Measurements from ENCODE around the gene OR4X2.

- TF ChIP-seq CTCF (optimal IDR thresholded peaks at IDR 0.05 in 1 of 3, IDR thresholded peaks at IDR 0.05 in 1 of 3, conservative IDR thresholded peaks at IDR 0.05 in 1 of 3; ENCODE audit: extremely low read depth in 1 of 3, insufficient read depth in 2 of 3, low read length in 3 of 3): no peak
- no peak for TF ChIP-seq EZH2 (IDR thresholded peaks at IDR 0.05; ENCODE audit: low read length)
Observed at GRCh38 chr11:48228761-48229160, 16.1 kb upstream of the OR4X2 start.
